ENCODE results near the gene ZP2. TPM values are rescaled to one million over a fixed set of nuclear protein-coding genes. Genes with fewer than 3 reads are reported as not detected.

ZP2 gene
- total and polyA plus RNA-seq, 2 of the 4 experiments (the other 2 are of a cell fraction): not detected

GRCh38 chr16:21235199-21235585 lies 23.8 kb upstream of the ZP2 start:
- no peak overlapping the region for H3K23ac ChIP-seq (ENCODE audit: low read depth, low read length)
- POLR2A ChIA-PET (ENCODE audit: unreplicated experiment): no interaction called here
- TF ChIP-seq RAD21 (IDR thresholded peaks at IDR 0.05; ENCODE audit: low read length) (no peak), MAFK (IDR thresholded peaks at IDR 0.05; ENCODE audit: low read depth, low read length) (no peak), USF2 (IDR thresholded peaks at IDR 0.05; ENCODE audit: low read depth, low read length) (no peak)
- no peak overlapping the region for H3K4ac ChIP-seq (ENCODE audit: low read depth, low read length)
- no peaks in the 10 kb centered on the region for H3K79me1 ChIP-seq (ENCODE audit: low read depth in 1 of 2, low read length in 2 of 2)
- H4K91ac ChIP-seq (ENCODE audit: insufficient read depth, low read depth, low read length): no peak overlapping the region
- H3K56ac ChIP-seq (ENCODE audit: extremely low read depth, insufficient read depth, low read length): no peak overlapping the region
- no peak overlapping the region for H2BK5ac ChIP-seq (ENCODE audit: low read depth, low read length, poor library complexity, severe bottlenecking)
- no peak overlapping the region for H4K8ac ChIP-seq (ENCODE audit: low read depth in 2 of 2, low read length in 2 of 2)
- no peak overlapping the region for H2BK120ac ChIP-seq (ENCODE audit: low read depth, low read length)
- no peak overlapping the region for H3K9ac ChIP-seq (ENCODE audit: low read depth, low read length)
- H2AK5ac ChIP-seq (ENCODE audit: low read depth, low read length): no peak overlapping the region
- no peaks in the 10 kb centered on the region for H3K9me1 ChIP-seq (ENCODE audit: insufficient read depth, low read length)
- H3K27me3 ChIP-seq (ENCODE audit: control insufficient read depth, insufficient read depth, low read length): peaks cover 8% of the 10 kb centered on the region
- no peak for ATAC-seq (ENCODE audit: low read depth)
- H3K4me2 ChIP-seq (ENCODE audit: low read depth, low read length): no peak overlapping the region
- H2BK20ac ChIP-seq (ENCODE audit: low read depth, low read length): no peak overlapping the region
- CTCF ChIA-PET: interaction anchor here (0.6 kb wide), 1 partner anchor 1947 kb away, joined by 4 read pairs; no protein-coding TSS in a partner anchor
- in situ Hi-C loops (cut with MboI; ENCODE audit: low sequenced_read_pairs): no loop called here
- H4K20me1 ChIP-seq (ENCODE audit: insufficient read depth, low read length): no peaks in the 10 kb centered on the region
- H2AFZ ChIP-seq (replicated peaks; ENCODE audit: low read length, poor library complexity): no peak overlapping the region
- intact Hi-C loops (cut with micrococcal nuclease): no loop called here
- H2AK9ac ChIP-seq (replicated peaks; ENCODE audit: low read depth, low read length, poor library complexity): no peak overlapping the region
- H2BK15ac ChIP-seq (ENCODE audit: low read depth, low read length): no peak overlapping the region
- H3K18ac ChIP-seq (ENCODE audit: low read depth, low read length): no peak overlapping the region
- H3K4me1 ChIP-seq (ENCODE audit: control insufficient read depth, insufficient read depth, low read length): no peaks in the 10 kb centered on the region
- 38% methylated on average over 3 of the region's 3 CpGs; no CpG with 5 or more reads in 1 of the 2 experiments for WGBS, 2 experiments (ENCODE audit: extremely low coverage in 2 of 2, insufficient read length in 1 of 2)
- H3K14ac ChIP-seq (replicated peaks; ENCODE audit: low read depth, low read length): no peak overlapping the region
- no peak overlapping the region for H4K5ac ChIP-seq (ENCODE audit: low read depth, low read length)
- dilution Hi-C loops (cut with HindIII; ENCODE audit: low sequenced_read_pairs, unreplicated experiment): no loop called here
- no TSS peak for BruUV-seq (replicated peaks)
- no peaks in the 10 kb centered on the region for H3K36me3 ChIP-seq (ENCODE audit: control insufficient read depth, insufficient read depth, low read length)
- H3K27ac ChIP-seq (ENCODE audit: insufficient read depth, low read length): no peak overlapping the region
- DNase-seq: no peak
- no peak overlapping the region for H3K4me3 ChIP-seq (ENCODE audit: insufficient read depth, low read depth, low read length)
- H3K9me3 ChIP-seq (ENCODE audit: control insufficient read depth, insufficient read depth, low read length): no peaks in the 10 kb centered on the region
